Mammary epithelial cell (primary cell): Measurements from ENCODE around the gene CCDC27.

Experiments used
- EZH2 ChIP-seq: IDR thresholded peaks from 2 replicates; pipeline ENCODE4 v1.6.1; 2012; ENCODE audit warnings: low read length, inconsistent platforms, borderline replicate concordance
- TF ChIP-seq, protein P1 (sequence below), 2 donors: IDR thresholded peaks in 1 of 2; conservative IDR thresholded peaks in 1 of 2; 2 replicates each; pipeline ENCODE4 v1.5.1; 2011 to 2012; ENCODE audit warnings: inconsistent platforms in 2 of 2, low read length in 2 of 2, mild to moderate bottlenecking in 2 of 2, control low read depth in 1 of 2, low read depth in 1 of 2; ENCODE audit not compliant: insufficient read depth in 1 of 2; ENCODE audit errors: extremely low read depth in 1 of 2

DNA sequence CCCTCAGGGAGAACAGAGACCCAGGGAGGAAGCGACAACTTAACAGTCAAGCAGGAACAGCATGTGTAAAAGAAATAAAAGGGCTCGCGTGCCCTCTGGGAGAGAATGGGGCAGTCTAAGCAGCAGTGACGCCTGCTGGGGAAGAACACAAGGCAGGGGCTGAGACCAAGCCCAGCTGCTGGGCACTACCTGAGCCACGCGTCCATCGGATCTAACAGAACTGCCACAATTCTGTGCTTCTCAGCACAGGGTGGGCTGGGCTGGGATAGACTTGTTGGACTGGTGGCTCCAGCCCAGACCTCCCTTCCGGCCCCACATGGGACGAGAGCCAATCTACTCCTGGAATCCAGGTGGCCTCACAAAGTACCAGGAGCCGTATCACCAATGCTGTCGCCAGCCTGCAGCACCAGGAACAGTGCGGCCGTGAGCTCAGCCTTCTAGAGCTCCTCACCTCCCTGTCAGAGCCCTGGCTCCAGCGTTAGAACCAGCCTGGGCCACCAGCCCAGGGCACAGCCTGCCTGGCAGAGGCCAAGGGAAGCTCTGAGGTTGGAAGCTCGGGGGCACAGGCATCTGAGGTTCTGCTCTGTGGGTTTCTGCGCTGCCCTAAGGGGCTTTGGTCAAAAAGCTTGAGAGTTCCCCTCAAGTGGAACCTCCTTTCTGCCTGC, 36.6 kb downstream of the CCDC27 start:
- TF ChIP-seq, protein P1, sequence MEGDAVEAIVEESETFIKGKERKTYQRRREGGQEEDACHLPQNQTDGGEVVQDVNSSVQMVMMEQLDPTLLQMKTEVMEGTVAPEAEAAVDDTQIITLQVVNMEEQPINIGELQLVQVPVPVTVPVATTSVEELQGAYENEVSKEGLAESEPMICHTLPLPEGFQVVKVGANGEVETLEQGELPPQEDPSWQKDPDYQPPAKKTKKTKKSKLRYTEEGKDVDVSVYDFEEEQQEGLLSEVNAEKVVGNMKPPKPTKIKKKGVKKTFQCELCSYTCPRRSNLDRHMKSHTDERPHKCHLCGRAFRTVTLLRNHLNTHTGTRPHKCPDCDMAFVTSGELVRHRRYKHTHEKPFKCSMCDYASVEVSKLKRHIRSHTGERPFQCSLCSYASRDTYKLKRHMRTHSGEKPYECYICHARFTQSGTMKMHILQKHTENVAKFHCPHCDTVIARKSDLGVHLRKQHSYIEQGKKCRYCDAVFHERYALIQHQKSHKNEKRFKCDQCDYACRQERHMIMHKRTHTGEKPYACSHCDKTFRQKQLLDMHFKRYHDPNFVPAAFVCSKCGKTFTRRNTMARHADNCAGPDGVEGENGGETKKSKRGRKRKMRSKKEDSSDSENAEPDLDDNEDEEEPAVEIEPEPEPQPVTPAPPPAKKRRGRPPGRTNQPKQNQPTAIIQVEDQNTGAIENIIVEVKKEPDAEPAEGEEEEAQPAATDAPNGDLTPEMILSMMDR (conservative IDR thresholded peaks at IDR 0.05 in 1 of 2, IDR thresholded peaks at IDR 0.05 in 1 of 2; ENCODE audit: extremely low read depth in 1 of 2, insufficient read depth in 1 of 2, low read depth in 1 of 2, low read length in 2 of 2), result no peak
- no peak for TF ChIP-seq EZH2
